Activated naive CD8-positive, alpha-beta T cell treated with anti-CD3 and anti-CD28 coated beads for 36 hours (primary cell): ENCODE measurements around the gene GPR68. TPM values are rescaled to one million over a fixed set of nuclear protein-coding genes. Genes with fewer than 3 reads are reported as not detected.
A peak's percentile ranks its signal among the peaks of the same experiment; 100 is the strongest.
"Not testable (repeated sequence)": the region's sequence is repeated elsewhere in the genome, so short reads cannot be mapped to it uniquely, and the experiment has no call there.

Source experiments
- DNase-seq: peaks from one replicate; pipeline ENCODE4 v3.0.0; 2021
- H3K27ac Mint-ChIP-seq: one replicate; pipeline ENCODE4 v1.8.0; 2022; ENCODE audit warnings: mild to moderate bottlenecking, moderate library complexity, mixed read lengths
- H3K27me3 Mint-ChIP-seq: one replicate; pipeline ENCODE4 v1.8.0; 2022; ENCODE audit warnings: mild to moderate bottlenecking, mixed read lengths
- H3K36me3 Mint-ChIP-seq: one replicate; pipeline ENCODE4 v1.8.0; 2021; ENCODE audit warnings: mild to moderate bottlenecking, mixed read lengths
- H3K4me1 Mint-ChIP-seq: one replicate; pipeline ENCODE4 v1.8.0; 2021; ENCODE audit warnings: mixed read lengths
- H3K4me3 Mint-ChIP-seq: one replicate; pipeline ENCODE4 v1.8.0; 2022; ENCODE audit warnings: mild to moderate bottlenecking, moderate library complexity, mixed read lengths
- H3K9me3 Mint-ChIP-seq: one replicate; pipeline ENCODE4 v1.8.0; 2022; ENCODE audit warnings: mixed read lengths
- total RNA-seq, 2 experiments: library from RNA; stranded (reverse); gene quantifications; one replicate each; pipeline ENCODE4 v1.2.3, GENCODE V29; 2021

The GPR68 gene
- total RNA-seq, 2 experiments from 2014 or later, result 14.0 to 14.4 TPM

- Mint-ChIP-seq H3K9me3 (no peaks in the 10 kb centered on the region), H3K36me3 (peaks cover 31% of the 10 kb centered on the region), H3K4me1 (peaks cover 2% of the 10 kb centered on the region), H3K27me3 (no peaks in the 10 kb centered on the region), H3K27ac (no peak overlapping the region), H3K4me3 (no peak overlapping the region)
- no peak for DNase-seq
Measured at GRCh38 chr14:91280129-91280528, 35.6 kb upstream of the GPR68 start.

GRCh38 chr14:91279354-91279753 lies 34.9 kb upstream of the GPR68 start:
- no peaks in the 10 kb centered on the region for H3K27me3 Mint-ChIP-seq
- no peak overlapping the region for H3K27ac Mint-ChIP-seq
- no peaks in the 10 kb centered on the region for H3K9me3 Mint-ChIP-seq
- peaks cover 4% of the 10 kb centered on the region for H3K4me1 Mint-ChIP-seq
- no peak for DNase-seq
- H3K4me3 Mint-ChIP-seq, result no peak overlapping the region
- peaks cover 28% of the 10 kb centered on the region for H3K36me3 Mint-ChIP-seq

GRCh38 chr14:91278383-91278715 lies 33.8 kb upstream of the GPR68 start:
- Mint-ChIP-seq H3K4me1 (peaks cover 4% of the 10 kb centered on the region), H3K27ac (no peak overlapping the region), H3K27me3 (no peaks in the 10 kb centered on the region), H3K36me3 (peaks cover 19% of the 10 kb centered on the region), H3K9me3 (no peaks in the 10 kb centered on the region), H3K4me3 (no peak overlapping the region)
- no peak for DNase-seq

- H3K27ac Mint-ChIP-seq, result no peak overlapping the region
- H3K4me3 Mint-ChIP-seq, result no peak overlapping the region
- peaks cover 2% of the 10 kb centered on the region for H3K4me1 Mint-ChIP-seq
- no peaks in the 10 kb centered on the region for H3K9me3 Mint-ChIP-seq
- no peak for DNase-seq
- no peaks in the 10 kb centered on the region for H3K27me3 Mint-ChIP-seq
- H3K36me3 Mint-ChIP-seq, result peaks cover 14% of the 10 kb centered on the region
Measured at GRCh38 chr14:91277546-91278382, 33.3 kb upstream of the GPR68 start.

GRCh38 chr14:91274796-91275195 lies 30.3 kb upstream of the GPR68 start:
- Mint-ChIP-seq H3K27ac (peak overlapping the region; percentile 62), H3K9me3 (no peaks in the 10 kb centered on the region), H3K4me1 (peaks cover 2% of the 10 kb centered on the region), H3K36me3 (peaks cover 9% of the 10 kb centered on the region), H3K27me3 (no peaks in the 10 kb centered on the region), H3K4me3 (no peak overlapping the region)
- DNase-seq, result no peak

GRCh38 chr14:91273885-91274273 lies 29.4 kb upstream of the GPR68 start:
- no peak for DNase-seq
- Mint-ChIP-seq H3K9me3 (no peaks in the 10 kb centered on the region), H3K36me3 (peaks cover 13% of the 10 kb centered on the region), H3K4me1 (peaks cover 5% of the 10 kb centered on the region), H3K4me3 (no peak overlapping the region), H3K27ac (peak overlapping the region; percentile 62), H3K27me3 (no peaks in the 10 kb centered on the region)

- no peak overlapping the region for H3K27ac Mint-ChIP-seq
Measured at GRCh38 chr14:91273273-91273884, 28.9 kb upstream of the GPR68 start.

GRCh38 chr14:91272341-91273272 lies 28.1 kb upstream of the GPR68 start:
- no peak overlapping the region for H3K4me3 Mint-ChIP-seq
- peaks cover 6% of the 10 kb centered on the region for H3K4me1 Mint-ChIP-seq
- no peak for DNase-seq
- H3K27ac Mint-ChIP-seq, result no peak overlapping the region
- no peaks in the 10 kb centered on the region for H3K9me3 Mint-ChIP-seq
- no peaks in the 10 kb centered on the region for H3K27me3 Mint-ChIP-seq
- H3K36me3 Mint-ChIP-seq, result peaks cover 21% of the 10 kb centered on the region

More at GRCh38 chr14:91273273-91273884, 28.9 kb upstream of the GPR68 start:
- Mint-ChIP-seq H3K4me3 (no peak overlapping the region), H3K9me3 (no peaks in the 10 kb centered on the region), H3K36me3 (peaks cover 14% of the 10 kb centered on the region), H3K27me3 (no peaks in the 10 kb centered on the region), H3K4me1 (peaks cover 6% of the 10 kb centered on the region)
- no peak for DNase-seq

GRCh38 chr14:91271639-91272038 lies 27.1 kb upstream of the GPR68 start:
- Mint-ChIP-seq H3K36me3 (peaks cover 26% of the 10 kb centered on the region), H3K4me3 (no peak overlapping the region), H3K27me3 (no peaks in the 10 kb centered on the region)

GRCh38 chr14:91270619-91271018 lies 26.1 kb upstream of the GPR68 start:
- peaks cover 14% of the 10 kb centered on the region for H3K4me1 Mint-ChIP-seq
- H3K4me3 Mint-ChIP-seq, result no peak overlapping the region
- no peaks in the 10 kb centered on the region for H3K9me3 Mint-ChIP-seq
- no peaks in the 10 kb centered on the region for H3K27me3 Mint-ChIP-seq
- peak overlapping the region; percentile 68 for H3K27ac Mint-ChIP-seq
- peaks cover 23% of the 10 kb centered on the region for H3K36me3 Mint-ChIP-seq
- DNase-seq, result no peak

More at GRCh38 chr14:91271639-91272038, 27.1 kb upstream of the GPR68 start:
- H3K9me3 Mint-ChIP-seq, result no peaks in the 10 kb centered on the region
- no peak overlapping the region for H3K27ac Mint-ChIP-seq
- no peak for DNase-seq
- peaks cover 9% of the 10 kb centered on the region for H3K4me1 Mint-ChIP-seq

- Mint-ChIP-seq H3K36me3 (peaks cover 22% of the 10 kb centered on the region), H3K9me3 (no peaks in the 10 kb centered on the region), H3K27ac (peak overlapping the region; percentile 68), H3K27me3 (no peaks in the 10 kb centered on the region), H3K4me3 (no peak overlapping the region), H3K4me1 (peaks cover 15% of the 10 kb centered on the region)
- no peak for DNase-seq
Measured at GRCh38 chr14:91270188-91270587, 25.7 kb upstream of the GPR68 start.

GRCh38 chr14:91269076-91269991 lies 24.8 kb upstream of the GPR68 start:
- H3K4me1 Mint-ChIP-seq, result peaks cover 13% of the 10 kb centered on the region
- no peaks in the 10 kb centered on the region for H3K9me3 Mint-ChIP-seq
- DNase-seq, result no peak
- peak overlapping the region; percentile 47 for H3K27ac Mint-ChIP-seq
- H3K27me3 Mint-ChIP-seq, result no peaks in the 10 kb centered on the region
- peaks cover 20% of the 10 kb centered on the region for H3K36me3 Mint-ChIP-seq
- no peak overlapping the region for H3K4me3 Mint-ChIP-seq

- H3K27ac Mint-ChIP-seq, result peak overlapping the region; percentile 18
- no peaks in the 10 kb centered on the region for H3K27me3 Mint-ChIP-seq
- no peak for DNase-seq
- H3K36me3 Mint-ChIP-seq, result peaks cover 22% of the 10 kb centered on the region
- peaks cover 25% of the 10 kb centered on the region for H3K4me1 Mint-ChIP-seq
- H3K4me3 Mint-ChIP-seq, result no peak overlapping the region
- no peaks in the 10 kb centered on the region for H3K9me3 Mint-ChIP-seq
Measured at GRCh38 chr14:91267965-91268437, 23.5 kb upstream of the GPR68 start.

GRCh38 chr14:91266276-91266675 lies 21.8 kb upstream of the GPR68 start:
- peak overlapping the region; percentile 32 for H3K27ac Mint-ChIP-seq

More at GRCh38 chr14:91266276-91266675, 21.8 kb upstream of the GPR68 start:
- not testable (repeated sequence) for DNase-seq, H3K9me3 Mint-ChIP-seq, H3K27me3 Mint-ChIP-seq, H3K4me3 Mint-ChIP-seq
- peaks cover 18% of the 10 kb centered on the region for H3K36me3 Mint-ChIP-seq
- H3K4me1 Mint-ChIP-seq, result peaks cover 36% of the 10 kb centered on the region
